Measurements from ENCODE around the gene GPSM1. TPM values are rescaled to one million over a fixed set of nuclear protein-coding genes. Genes with fewer than 3 reads are reported as not detected.

GPSM1 gene
- total RNA-seq, 1 donor, result 54.8 TPM

GRCh38 chr9:136309806-136310220, 17.5 kb upstream of the GPSM1 start:
- H3K4me3 ChIP-seq (ENCODE audit: low read depth, low read length), result no peak overlapping the region
- TF ChIP-seq CTCF (IDR thresholded peaks at IDR 0.05; ENCODE audit: insufficient read depth, low read depth, low read length), result no peak
- no peak for DNase-seq (ENCODE audit: low read depth)

GRCh38 chr9:136310273-136311030, 16.9 kb upstream of the GPSM1 start:
- no peak overlapping the region for H3K4me3 ChIP-seq (ENCODE audit: low read depth, low read length)
- no peak for TF ChIP-seq CTCF (IDR thresholded peaks at IDR 0.05; ENCODE audit: insufficient read depth, low read depth, low read length)
- no peak for DNase-seq (ENCODE audit: low read depth)

- no peak for DNase-seq (ENCODE audit: low read depth)
- no peak for TF ChIP-seq CTCF (IDR thresholded peaks at IDR 0.05; ENCODE audit: insufficient read depth, low read depth, low read length)
- no peak overlapping the region for H3K4me3 ChIP-seq (ENCODE audit: low read depth, low read length)
Measured at GRCh38 chr9:136311051-136312008, 16.0 kb upstream of the GPSM1 start.

GRCh38 chr9:136312009-136312375, 15.3 kb upstream of the GPSM1 start:
- no peak overlapping the region for H3K4me3 ChIP-seq (ENCODE audit: low read depth, low read length)
- no peak for TF ChIP-seq CTCF (IDR thresholded peaks at IDR 0.05; ENCODE audit: insufficient read depth, low read depth, low read length)
- no peak for DNase-seq (ENCODE audit: low read depth)

GRCh38 chr9:136312436-136312835, 14.9 kb upstream of the GPSM1 start:
- DNase-seq (ENCODE audit: low read depth), result peak; percentile 64
- H3K4me3 ChIP-seq (ENCODE audit: low read depth, low read length), result no peak overlapping the region
- peak; percentile 86 for TF ChIP-seq CTCF (IDR thresholded peaks at IDR 0.05; ENCODE audit: insufficient read depth, low read depth, low read length)

DNA sequence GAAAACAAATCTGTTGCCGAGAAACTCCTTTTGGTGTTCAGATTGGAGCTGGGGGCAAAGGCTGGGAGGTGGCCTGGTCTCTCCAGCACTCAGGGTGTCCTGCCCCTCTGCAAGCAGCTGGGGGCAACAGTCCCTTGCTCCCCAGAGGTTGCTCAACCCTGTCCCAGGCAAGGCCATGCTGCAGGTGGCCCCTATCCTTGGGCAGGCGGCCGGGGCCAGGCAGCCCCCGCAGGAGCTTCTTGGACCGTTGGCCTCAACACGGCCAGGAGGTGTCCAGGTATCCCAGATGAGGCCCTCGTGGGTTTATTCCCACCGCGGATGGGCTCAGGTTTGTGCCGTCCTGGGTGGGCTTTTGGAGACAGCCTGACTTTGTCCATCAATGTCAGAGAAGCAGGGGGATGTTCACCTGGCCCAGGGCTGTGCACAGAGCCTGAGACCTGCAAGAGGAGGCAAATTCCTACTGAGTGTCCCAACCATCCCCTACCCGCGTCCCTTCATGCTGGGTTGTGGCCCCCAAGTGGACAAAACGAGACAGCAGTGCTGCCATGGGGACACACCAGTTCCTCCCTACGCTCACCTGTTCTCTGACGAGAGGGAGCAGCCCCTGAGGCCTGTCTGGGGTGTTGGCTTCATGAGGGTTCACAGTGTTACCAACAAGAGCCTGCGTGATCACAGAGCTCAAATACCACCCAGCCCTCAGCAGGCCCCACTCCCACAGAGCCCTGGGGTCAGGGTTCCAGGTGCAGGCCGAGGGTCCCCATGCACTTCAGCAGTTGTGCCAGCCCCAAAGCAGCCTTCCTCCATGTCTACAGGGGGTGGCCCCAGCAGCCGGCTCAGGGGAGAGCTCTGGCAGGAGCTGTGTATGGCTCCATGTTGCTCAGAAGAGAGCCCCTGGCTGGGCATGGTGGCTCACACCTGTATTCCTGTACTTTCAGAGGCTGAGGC, 14.0 kb upstream of the GPSM1 start:
- no peak for DNase-seq (ENCODE audit: low read depth)
- no peak overlapping the region for H3K4me3 ChIP-seq (ENCODE audit: low read depth, low read length)
- TF ChIP-seq CTCF (IDR thresholded peaks at IDR 0.05; ENCODE audit: insufficient read depth, low read depth, low read length), result no peak
